HG03439 (cell line): Measurements from ENCODE around the gene TP63.

ENCODE experiments used
- ATAC-seq: cut with Tn5 transposase; IDR thresholded peaks from one replicate; pipeline ENCODE4 v1.9.1; 2021; ENCODE audit warnings: mild to moderate bottlenecking, moderate library complexity; ENCODE audit not compliant: unreplicated experiment

TP63 gene

GRCh38 chr3:189902230-189903186 lies 271.3 kb downstream of the TP63 start:
- no peak for ATAC-seq

- no peak for ATAC-seq
Measured at GRCh38 chr3:189903562-189904250, 272.5 kb downstream of the TP63 start.

GRCh38 chr3:189907803-189908202 lies 276.6 kb downstream of the TP63 start:
- ATAC-seq = no peak

GRCh38 chr3:189908646-189909045 lies 277.5 kb downstream of the TP63 start:
- ATAC-seq = no peak

- no peak for ATAC-seq
Measured at GRCh38 chr3:189909139-189909538, 277.9 kb downstream of the TP63 start.

- ATAC-seq = no peak
Measured at GRCh38 chr3:189909573-189909972, 278.4 kb downstream of the TP63 start.

- ATAC-seq = no peak
Measured at GRCh38 chr3:189911001-189911400, 279.8 kb downstream of the TP63 start.

GRCh38 chr3:189914799-189915198 lies 283.6 kb downstream of the TP63 start:
- ATAC-seq = no peak

- ATAC-seq = no peak
Measured at GRCh38 chr3:189921770-189922169, 290.6 kb downstream of the TP63 start.

GRCh38 chr3:189927975-189928895 lies 297.0 kb downstream of the TP63 start:
- no peak for ATAC-seq

GRCh38 chr3:189936201-189936945 lies 305.2 kb downstream of the TP63 start:
- no peak for ATAC-seq

GRCh38 chr3:189937302-189938127 lies 306.3 kb downstream of the TP63 start:
- no peak for ATAC-seq

- ATAC-seq = no peak
Measured at GRCh38 chr3:189941125-189941524, 309.9 kb downstream of the TP63 start.

GRCh38 chr3:189941679-189942078 lies 310.5 kb downstream of the TP63 start:
- no peak for ATAC-seq

GRCh38 chr3:189942948-189943347 lies 311.8 kb downstream of the TP63 start:
- ATAC-seq = no peak

- ATAC-seq = no peak
Measured at GRCh38 chr3:189944285-189945145, 313.3 kb downstream of the TP63 start.

- no peak for ATAC-seq
Measured at GRCh38 chr3:189945935-189946709, 314.9 kb downstream of the TP63 start.
